ENCODE data around the gene RPP21. TPM values are rescaled to one million over a fixed set of nuclear protein-coding genes. Genes with fewer than 3 reads are reported as not detected.

RPP21 gene
- total RNA-seq, 1 donor from 2014 or later, result 48.8 TPM

DNA sequence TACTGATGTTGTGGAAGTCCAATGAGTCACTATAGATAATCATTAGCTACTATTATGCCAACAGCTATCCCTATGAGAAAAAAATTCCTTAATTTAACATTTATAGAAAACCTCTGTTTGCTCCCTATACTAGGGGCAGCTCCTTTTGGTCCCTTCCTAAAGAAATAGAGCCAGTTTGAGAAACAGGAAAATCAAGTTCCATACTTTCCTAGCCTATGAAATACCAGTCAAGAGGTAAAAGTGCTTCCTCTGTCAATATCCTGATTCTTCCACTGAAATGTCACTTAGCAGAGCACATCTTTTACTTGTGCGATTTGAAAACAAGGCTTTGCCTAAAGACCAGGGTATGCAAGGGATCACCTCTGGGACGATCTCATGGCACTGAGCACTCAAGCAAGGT, 32.7 kb upstream of the RPP21 start:
- Mint-ChIP-seq H3K27me3 (ENCODE audit: unreplicated experiment) (no peaks in the 10 kb centered on the region), H3K4me3 (ENCODE audit: unreplicated experiment) (no peak overlapping the region), H3K9me3 (ENCODE audit: unreplicated experiment) (no peaks in the 10 kb centered on the region), H3K4me1 (ENCODE audit: unreplicated experiment) (peaks cover 5% of the 10 kb centered on the region), H3K36me3 (ENCODE audit: unreplicated experiment) (peaks cover 34% of the 10 kb centered on the region), H3K27ac (ENCODE audit: unreplicated experiment) (no peak overlapping the region)
- DNase-seq (ENCODE audit: extremely low spot score, unreplicated experiment), result no peak
- no peak for TF ChIP-seq CTCF (IDR thresholded peaks at IDR 0.05)

- Mint-ChIP-seq H3K9me3 (ENCODE audit: unreplicated experiment) (no peaks in the 10 kb centered on the region), H3K27me3 (ENCODE audit: unreplicated experiment) (no peaks in the 10 kb centered on the region), H3K36me3 (ENCODE audit: unreplicated experiment) (peaks cover 39% of the 10 kb centered on the region), H3K27ac (ENCODE audit: unreplicated experiment) (no peak overlapping the region), H3K4me3 (ENCODE audit: unreplicated experiment) (no peak overlapping the region), H3K4me1 (ENCODE audit: unreplicated experiment) (peaks cover 7% of the 10 kb centered on the region)
- no peak for DNase-seq (ENCODE audit: extremely low spot score, unreplicated experiment)
- TF ChIP-seq CTCF (IDR thresholded peaks at IDR 0.05), result no peak
Observed at GRCh38 chr6:30312676-30313321, 32.2 kb upstream of the RPP21 start.

DNA sequence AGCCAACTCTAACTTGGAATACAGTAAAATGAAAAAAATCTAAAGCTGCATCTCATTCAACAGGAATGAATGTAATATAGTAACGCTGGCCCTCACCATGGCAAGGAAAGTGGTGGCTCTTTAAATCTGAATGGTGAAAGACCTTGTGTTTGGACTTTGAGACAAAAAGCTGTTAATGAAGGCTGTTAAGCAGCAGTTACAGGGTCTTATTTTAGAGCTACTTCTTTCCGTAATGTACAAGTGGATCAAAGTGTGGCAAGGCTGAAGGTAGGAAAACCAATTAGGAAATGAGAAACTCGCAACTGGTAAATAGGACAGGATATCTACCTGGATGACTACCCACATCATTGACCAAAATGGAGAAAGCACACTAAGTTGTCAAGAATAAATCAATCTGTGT, 29.8 kb upstream of the RPP21 start:
- Mint-ChIP-seq H3K36me3 (ENCODE audit: unreplicated experiment) (peaks cover 38% of the 10 kb centered on the region), H3K4me1 (ENCODE audit: unreplicated experiment) (peaks cover 25% of the 10 kb centered on the region), H3K4me3 (ENCODE audit: unreplicated experiment) (no peak overlapping the region), H3K27ac (ENCODE audit: unreplicated experiment) (no peak overlapping the region), H3K9me3 (ENCODE audit: unreplicated experiment) (peaks cover 8% of the 10 kb centered on the region), H3K27me3 (ENCODE audit: unreplicated experiment) (no peaks in the 10 kb centered on the region)
- DNase-seq (ENCODE audit: extremely low spot score, unreplicated experiment), result no peak
- no peak for TF ChIP-seq CTCF (IDR thresholded peaks at IDR 0.05)

GRCh38 chr6:30317913-30318589, 26.9 kb upstream of the RPP21 start:
- no peak overlapping the region for H3K4me3 Mint-ChIP-seq (ENCODE audit: unreplicated experiment)
- H3K27me3 Mint-ChIP-seq (ENCODE audit: unreplicated experiment), result no peaks in the 10 kb centered on the region
- peaks cover 44% of the 10 kb centered on the region for H3K4me1 Mint-ChIP-seq (ENCODE audit: unreplicated experiment)
- no peak overlapping the region for H3K27ac Mint-ChIP-seq (ENCODE audit: unreplicated experiment)
- no peak for TF ChIP-seq CTCF (IDR thresholded peaks at IDR 0.05)
- no peak for DNase-seq (ENCODE audit: extremely low spot score, unreplicated experiment)
- peaks cover 32% of the 10 kb centered on the region for H3K36me3 Mint-ChIP-seq (ENCODE audit: unreplicated experiment)
- peaks cover 8% of the 10 kb centered on the region for H3K9me3 Mint-ChIP-seq (ENCODE audit: unreplicated experiment)

DNA sequence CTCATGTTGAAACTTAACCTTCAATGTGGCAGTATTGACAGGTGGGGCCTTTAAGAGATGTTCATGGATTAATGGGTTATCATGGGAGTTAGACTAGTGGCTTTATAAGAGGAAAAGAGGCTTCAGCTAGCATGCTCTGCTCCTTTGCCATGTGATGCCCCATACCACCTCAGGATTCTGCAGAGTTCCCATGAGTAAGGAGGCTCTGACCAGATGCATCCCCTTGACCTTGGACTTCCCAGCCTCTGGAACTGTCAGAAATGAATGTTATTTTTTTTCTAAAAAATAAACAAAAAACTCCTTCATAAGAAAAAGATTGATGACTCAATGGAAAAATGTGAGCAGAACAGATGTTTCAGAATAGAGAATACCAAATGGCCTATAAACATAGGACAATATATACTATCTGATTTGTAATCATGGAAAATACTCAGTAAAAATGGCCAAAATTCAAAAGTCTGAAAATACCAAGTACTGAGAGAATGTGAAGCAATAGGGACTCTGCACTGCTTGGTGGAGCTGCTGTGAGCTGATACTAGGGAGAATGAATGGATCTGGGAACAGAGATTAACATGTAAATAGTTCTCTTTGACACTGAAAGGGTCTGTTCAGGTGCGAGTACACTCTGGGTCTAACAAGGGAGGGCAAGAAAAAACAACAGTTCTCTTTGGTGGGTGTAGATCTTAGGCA, 25.7 kb upstream of the RPP21 start:
- Mint-ChIP-seq H3K4me3 (ENCODE audit: unreplicated experiment) (no peak overlapping the region), H3K27ac (ENCODE audit: unreplicated experiment) (peak overlapping the region; percentile 76), H3K4me1 (ENCODE audit: unreplicated experiment) (peaks cover 56% of the 10 kb centered on the region), H3K27me3 (ENCODE audit: unreplicated experiment) (no peaks in the 10 kb centered on the region), H3K36me3 (ENCODE audit: unreplicated experiment) (peaks cover 27% of the 10 kb centered on the region), H3K9me3 (ENCODE audit: unreplicated experiment) (peaks cover 8% of the 10 kb centered on the region)
- no peak for TF ChIP-seq CTCF (IDR thresholded peaks at IDR 0.05)
- no peak for DNase-seq (ENCODE audit: extremely low spot score, unreplicated experiment)

Data from osteocyte (in vitro differentiated cells).